Measurements from ENCODE around the gene CDK19.

DNA sequence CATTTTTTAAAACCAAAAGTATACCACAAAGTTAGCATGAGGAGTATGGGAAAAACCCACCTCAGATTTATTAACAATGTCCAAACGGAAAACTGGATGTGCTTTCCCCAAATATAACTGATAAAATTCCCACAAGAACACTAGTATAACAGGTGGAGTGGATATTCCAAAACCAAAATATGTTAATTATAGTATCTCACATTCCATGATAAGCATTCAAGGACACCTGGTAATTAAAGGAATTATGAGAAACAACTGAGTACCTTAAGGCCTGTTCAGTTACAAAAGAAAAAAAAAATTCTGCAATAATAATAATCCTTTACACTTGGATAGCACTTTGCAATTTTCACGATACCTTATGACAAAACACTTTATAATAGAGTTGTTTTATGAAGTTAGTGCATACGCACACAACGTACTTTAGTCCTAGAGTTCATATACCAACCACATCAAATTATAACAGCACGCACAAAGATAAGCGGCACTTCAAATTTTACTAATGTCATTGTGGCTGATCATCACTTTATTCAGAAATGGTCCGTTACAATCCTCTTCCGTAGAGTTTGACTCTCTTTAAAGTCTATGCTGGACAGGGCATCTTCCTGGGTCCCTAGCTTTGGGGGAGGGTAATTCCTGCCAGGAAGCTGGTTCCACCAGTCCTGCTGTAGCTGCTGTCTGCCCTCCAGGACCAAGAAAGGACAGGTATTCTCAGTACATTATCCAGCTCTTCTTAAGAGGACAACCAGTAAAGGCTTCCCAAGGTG, 1.7 kb downstream of the CDK19 start:
- TF ChIP-seq, protein P1, sequence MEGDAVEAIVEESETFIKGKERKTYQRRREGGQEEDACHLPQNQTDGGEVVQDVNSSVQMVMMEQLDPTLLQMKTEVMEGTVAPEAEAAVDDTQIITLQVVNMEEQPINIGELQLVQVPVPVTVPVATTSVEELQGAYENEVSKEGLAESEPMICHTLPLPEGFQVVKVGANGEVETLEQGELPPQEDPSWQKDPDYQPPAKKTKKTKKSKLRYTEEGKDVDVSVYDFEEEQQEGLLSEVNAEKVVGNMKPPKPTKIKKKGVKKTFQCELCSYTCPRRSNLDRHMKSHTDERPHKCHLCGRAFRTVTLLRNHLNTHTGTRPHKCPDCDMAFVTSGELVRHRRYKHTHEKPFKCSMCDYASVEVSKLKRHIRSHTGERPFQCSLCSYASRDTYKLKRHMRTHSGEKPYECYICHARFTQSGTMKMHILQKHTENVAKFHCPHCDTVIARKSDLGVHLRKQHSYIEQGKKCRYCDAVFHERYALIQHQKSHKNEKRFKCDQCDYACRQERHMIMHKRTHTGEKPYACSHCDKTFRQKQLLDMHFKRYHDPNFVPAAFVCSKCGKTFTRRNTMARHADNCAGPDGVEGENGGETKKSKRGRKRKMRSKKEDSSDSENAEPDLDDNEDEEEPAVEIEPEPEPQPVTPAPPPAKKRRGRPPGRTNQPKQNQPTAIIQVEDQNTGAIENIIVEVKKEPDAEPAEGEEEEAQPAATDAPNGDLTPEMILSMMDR (IDR thresholded peaks at IDR 0.05), result no peak
- TF ChIP-seq POLR2AphosphoS5 (IDR thresholded peaks at IDR 0.05), result no peak
